ENCODE measurements around the gene SETBP1.
"Not testable (repeated sequence)": the region's sequence is repeated elsewhere in the genome, so short reads cannot be mapped to it uniquely, and the experiment has no call there.

Gene SETBP1

GRCh38 chr18:44710931-44711330, 30.2 kb downstream of the SETBP1 start:
- H3K36me3 ChIP-seq (ENCODE audit: insufficient read depth, low read length): no peaks in the 10 kb centered on the region
- no peak overlapping the region for H3K4me2 ChIP-seq (ENCODE audit: low read length)
- H3K4me1 ChIP-seq (ENCODE audit: control insufficient read depth, insufficient read depth, low read length): peaks cover 7% of the 10 kb centered on the region
- no peaks in the 10 kb centered on the region for H3K9me3 ChIP-seq (replicated peaks; ENCODE audit: low read length)
- H3K4me3 ChIP-seq (ENCODE audit: low read length): no peak overlapping the region
- H3K9ac ChIP-seq (ENCODE audit: low read depth, low read length): no peak overlapping the region
- peaks cover 4% of the 10 kb centered on the region for H3K27me3 ChIP-seq (ENCODE audit: control insufficient read depth, insufficient read depth, low read length)

GRCh38 chr18:44712025-44712424, 31.3 kb downstream of the SETBP1 start:
- Histone ChIP-seq H3K9me3 (replicated peaks; ENCODE audit: low read length) (no peaks in the 10 kb centered on the region), H3K4me2 (ENCODE audit: low read length) (no peak overlapping the region), H3K4me3 (ENCODE audit: low read length) (no peak overlapping the region), H3K36me3 (ENCODE audit: insufficient read depth, low read length) (no peaks in the 10 kb centered on the region), H3K4me1 (ENCODE audit: control insufficient read depth, insufficient read depth, low read length) (peaks cover 11% of the 10 kb centered on the region), H3K9ac (ENCODE audit: low read depth, low read length) (no peak overlapping the region), H3K27me3 (ENCODE audit: control insufficient read depth, insufficient read depth, low read length) (peaks cover 6% of the 10 kb centered on the region)

GRCh38 chr18:44713435-44713834, 32.7 kb downstream of the SETBP1 start:
- Histone ChIP-seq H3K4me2 (ENCODE audit: low read length) (no peak overlapping the region), H3K9ac (ENCODE audit: low read depth, low read length) (no peak overlapping the region), H3K4me3 (ENCODE audit: low read length) (no peak overlapping the region), H3K4me1 (ENCODE audit: control insufficient read depth, insufficient read depth, low read length) (peaks cover 11% of the 10 kb centered on the region), H3K9me3 (replicated peaks; ENCODE audit: low read length) (no peaks in the 10 kb centered on the region), H3K36me3 (ENCODE audit: insufficient read depth, low read length) (no peaks in the 10 kb centered on the region), H3K27me3 (ENCODE audit: control insufficient read depth, insufficient read depth, low read length) (peaks cover 3% of the 10 kb centered on the region)

GRCh38 chr18:44714376-44714775, 33.7 kb downstream of the SETBP1 start:
- Histone ChIP-seq H3K4me3 (ENCODE audit: low read length) (no peak overlapping the region), H3K9me3 (replicated peaks; ENCODE audit: low read length) (no peaks in the 10 kb centered on the region), H3K9ac (ENCODE audit: low read depth, low read length) (no peak overlapping the region), H3K4me1 (ENCODE audit: control insufficient read depth, insufficient read depth, low read length) (peaks cover 11% of the 10 kb centered on the region), H3K36me3 (ENCODE audit: insufficient read depth, low read length) (no peaks in the 10 kb centered on the region), H3K4me2 (ENCODE audit: low read length) (no peak overlapping the region), H3K27me3 (ENCODE audit: control insufficient read depth, insufficient read depth, low read length) (peaks cover 8% of the 10 kb centered on the region)

- Histone ChIP-seq H3K4me2 (ENCODE audit: low read length) (peak overlapping the region; percentile 41), H3K27me3 (ENCODE audit: control insufficient read depth, insufficient read depth, low read length) (peaks cover 9% of the 10 kb centered on the region), H3K9me3 (replicated peaks; ENCODE audit: low read length) (no peaks in the 10 kb centered on the region), H3K36me3 (ENCODE audit: insufficient read depth, low read length) (no peaks in the 10 kb centered on the region), H3K4me1 (ENCODE audit: control insufficient read depth, insufficient read depth, low read length) (peaks cover 11% of the 10 kb centered on the region), H3K4me3 (ENCODE audit: low read length) (no peak overlapping the region), H3K9ac (ENCODE audit: low read depth, low read length) (peak overlapping the region; percentile 12)
These were observed 34.6 kb downstream of the SETBP1 start for GRCh38 chr18:44715245-44715644.

GRCh38 chr18:44715842-44716241, 35.2 kb downstream of the SETBP1 start:
- no peaks in the 10 kb centered on the region for H3K9me3 ChIP-seq (replicated peaks; ENCODE audit: low read length)
- H3K4me2 ChIP-seq (ENCODE audit: low read length): peak overlapping the region; percentile 41
- H3K27me3 ChIP-seq (ENCODE audit: control insufficient read depth, insufficient read depth, low read length): peaks cover 9% of the 10 kb centered on the region
- peaks cover 11% of the 10 kb centered on the region for H3K4me1 ChIP-seq (ENCODE audit: control insufficient read depth, insufficient read depth, low read length)
- no peaks in the 10 kb centered on the region for H3K36me3 ChIP-seq (ENCODE audit: insufficient read depth, low read length)
- peak overlapping the region; percentile 12 for H3K9ac ChIP-seq (ENCODE audit: low read depth, low read length)
- no peak overlapping the region for H3K4me3 ChIP-seq (ENCODE audit: low read length)

- no peak overlapping the region for H3K9ac ChIP-seq (ENCODE audit: low read depth, low read length)
- H3K9me3 ChIP-seq (replicated peaks; ENCODE audit: low read length): no peaks in the 10 kb centered on the region
- H3K4me2 ChIP-seq (ENCODE audit: low read length): no peak overlapping the region
- no peak overlapping the region for H3K4me3 ChIP-seq (ENCODE audit: low read length)
- H3K27me3 ChIP-seq (ENCODE audit: control insufficient read depth, insufficient read depth, low read length): peaks cover 9% of the 10 kb centered on the region
- peaks cover 11% of the 10 kb centered on the region for H3K4me1 ChIP-seq (ENCODE audit: control insufficient read depth, insufficient read depth, low read length)
- H3K36me3 ChIP-seq (ENCODE audit: insufficient read depth, low read length): no peaks in the 10 kb centered on the region
These were observed 36.0 kb downstream of the SETBP1 start for GRCh38 chr18:44716697-44717163.

GRCh38 chr18:44719519-44720060, 38.9 kb downstream of the SETBP1 start:
- no peak overlapping the region for H3K4me2 ChIP-seq (ENCODE audit: low read length)
- H3K4me1 ChIP-seq (ENCODE audit: control insufficient read depth, insufficient read depth, low read length): peaks cover 11% of the 10 kb centered on the region
- H3K27me3 ChIP-seq (ENCODE audit: control insufficient read depth, insufficient read depth, low read length): peaks cover 9% of the 10 kb centered on the region

GRCh38 chr18:44721748-44722147, 41.1 kb downstream of the SETBP1 start:
- H3K4me1 ChIP-seq (ENCODE audit: control insufficient read depth, insufficient read depth, low read length): peaks cover 10% of the 10 kb centered on the region
- H3K36me3 ChIP-seq (ENCODE audit: insufficient read depth, low read length); H3K4me2 ChIP-seq (ENCODE audit: low read length); H3K9ac ChIP-seq (ENCODE audit: low read depth, low read length); H3K27me3 ChIP-seq (ENCODE audit: control insufficient read depth, insufficient read depth, low read length); H3K4me3 ChIP-seq (ENCODE audit: low read length); H3K9me3 ChIP-seq (replicated peaks; ENCODE audit: low read length): not testable (repeated sequence)

More at GRCh38 chr18:44719519-44720060, 38.9 kb downstream of the SETBP1 start:
- Histone ChIP-seq H3K9me3 (replicated peaks; ENCODE audit: low read length) (no peaks in the 10 kb centered on the region), H3K36me3 (ENCODE audit: insufficient read depth, low read length) (no peaks in the 10 kb centered on the region), H3K4me3 (ENCODE audit: low read length) (no peak overlapping the region), H3K9ac (ENCODE audit: low read depth, low read length) (no peak overlapping the region)

GRCh38 chr18:44723411-44723810, 42.7 kb downstream of the SETBP1 start:
- no peak overlapping the region for H3K9ac ChIP-seq (ENCODE audit: low read depth, low read length)
- peaks cover 10% of the 10 kb centered on the region for H3K4me1 ChIP-seq (ENCODE audit: control insufficient read depth, insufficient read depth, low read length)
- no peak overlapping the region for H3K4me2 ChIP-seq (ENCODE audit: low read length)
- H3K36me3 ChIP-seq (ENCODE audit: insufficient read depth, low read length): no peaks in the 10 kb centered on the region
- no peaks in the 10 kb centered on the region for H3K9me3 ChIP-seq (replicated peaks; ENCODE audit: low read length)
- peaks cover 6% of the 10 kb centered on the region for H3K27me3 ChIP-seq (ENCODE audit: control insufficient read depth, insufficient read depth, low read length)
- no peak overlapping the region for H3K4me3 ChIP-seq (ENCODE audit: low read length)

GRCh38 chr18:44724105-44724778, 43.6 kb downstream of the SETBP1 start:
- Histone ChIP-seq H3K9me3 (replicated peaks; ENCODE audit: low read length) (no peaks in the 10 kb centered on the region), H3K36me3 (ENCODE audit: insufficient read depth, low read length) (no peaks in the 10 kb centered on the region), H3K4me2 (ENCODE audit: low read length) (no peak overlapping the region), H3K9ac (ENCODE audit: low read depth, low read length) (no peak overlapping the region), H3K4me3 (ENCODE audit: low read length) (no peak overlapping the region), H3K27me3 (ENCODE audit: control insufficient read depth, insufficient read depth, low read length) (peaks cover 10% of the 10 kb centered on the region), H3K4me1 (ENCODE audit: control insufficient read depth, insufficient read depth, low read length) (peaks cover 10% of the 10 kb centered on the region)

All from skeletal muscle satellite cell (primary cell).